RWPE1 (cell line): ENCODE results near the gene PDE11A.

Source experiments
- CTCF ChIA-PET: fragments of 350-600 bp; sonication (Branson Sonifier 250); formaldehyde crosslinking; extraction: SDS; loops from one replicate; lab custom pipeline; 2021; lab: Yijun Ruan, JAX
- POLR2A ChIA-PET: fragments of 400-600 bp; formaldehyde crosslinking; extraction: SDS; loops from one replicate; lab custom pipeline; 2020; ENCODE audit warnings: antibody characterized with exemption; ENCODE audit not compliant: low non-redundant PET; lab: Yijun Ruan, JAX
- DNase-seq: peaks from one replicate; pipeline ENCODE4 v3.0.0; 2012; ENCODE audit warnings: low spot score
- H3K27ac ChIP-seq: fragments of 450-650 bp; 2 replicates; pipeline ENCODE4 v1.5.1; 2017
- TF ChIP-seq, protein P1 (sequence below): fragments of 450-650 bp; conservative IDR thresholded peaks from 2 replicates; pipeline ENCODE4 v1.5.1; 2017; ENCODE audit warnings: low read depth, mild to moderate bottlenecking

Gene PDE11A

DNA sequence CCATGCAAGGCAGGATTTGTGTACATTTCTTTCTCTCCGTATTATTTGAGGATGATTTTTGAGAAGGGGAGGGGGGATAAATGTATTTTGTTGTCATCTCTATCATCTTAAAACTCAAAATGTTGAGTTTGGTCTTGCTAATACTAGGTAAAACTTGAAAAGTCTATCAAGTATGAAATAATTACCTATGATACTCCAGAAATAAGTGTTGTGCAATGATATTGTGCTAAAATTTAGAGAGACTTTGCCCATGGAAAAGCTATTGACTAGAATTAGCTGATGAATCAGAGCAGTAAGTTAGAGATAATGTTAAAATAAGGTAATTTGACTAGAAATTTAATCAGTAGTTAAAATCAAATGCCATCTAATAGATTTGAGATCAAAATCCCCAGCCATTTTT, 356.1 kb downstream of the PDE11A start:
- CTCF ChIA-PET, result interaction anchor here (0.9 kb wide), 1 partner anchor 11 kb away, joined by 4 read pairs; no protein-coding TSS in a partner anchor
- POLR2A ChIA-PET, result no interaction called here
- TF ChIP-seq, protein P1, sequence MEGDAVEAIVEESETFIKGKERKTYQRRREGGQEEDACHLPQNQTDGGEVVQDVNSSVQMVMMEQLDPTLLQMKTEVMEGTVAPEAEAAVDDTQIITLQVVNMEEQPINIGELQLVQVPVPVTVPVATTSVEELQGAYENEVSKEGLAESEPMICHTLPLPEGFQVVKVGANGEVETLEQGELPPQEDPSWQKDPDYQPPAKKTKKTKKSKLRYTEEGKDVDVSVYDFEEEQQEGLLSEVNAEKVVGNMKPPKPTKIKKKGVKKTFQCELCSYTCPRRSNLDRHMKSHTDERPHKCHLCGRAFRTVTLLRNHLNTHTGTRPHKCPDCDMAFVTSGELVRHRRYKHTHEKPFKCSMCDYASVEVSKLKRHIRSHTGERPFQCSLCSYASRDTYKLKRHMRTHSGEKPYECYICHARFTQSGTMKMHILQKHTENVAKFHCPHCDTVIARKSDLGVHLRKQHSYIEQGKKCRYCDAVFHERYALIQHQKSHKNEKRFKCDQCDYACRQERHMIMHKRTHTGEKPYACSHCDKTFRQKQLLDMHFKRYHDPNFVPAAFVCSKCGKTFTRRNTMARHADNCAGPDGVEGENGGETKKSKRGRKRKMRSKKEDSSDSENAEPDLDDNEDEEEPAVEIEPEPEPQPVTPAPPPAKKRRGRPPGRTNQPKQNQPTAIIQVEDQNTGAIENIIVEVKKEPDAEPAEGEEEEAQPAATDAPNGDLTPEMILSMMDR, result no peak
- DNase-seq, result no peak
- H3K27ac ChIP-seq, result no peak overlapping the region

DNA sequence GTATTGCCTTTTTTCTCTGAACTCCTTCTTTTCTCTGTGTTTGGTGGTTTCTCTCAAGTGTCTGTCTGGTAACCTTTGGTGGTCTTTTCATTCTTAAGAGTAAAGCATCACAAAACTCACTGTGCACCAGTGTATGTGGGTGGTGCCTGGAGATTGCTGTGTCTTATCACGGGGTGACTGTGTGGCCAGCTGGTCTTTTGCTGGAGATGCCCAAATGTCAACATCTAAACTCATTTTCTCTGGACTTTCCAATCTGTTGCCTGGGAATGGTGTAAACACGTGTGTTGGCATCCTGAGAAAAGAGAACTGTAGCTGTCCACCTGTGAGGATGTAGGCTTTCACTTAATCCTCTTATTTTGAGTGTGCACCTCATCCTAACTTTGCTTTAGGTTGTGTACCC, 356.8 kb downstream of the PDE11A start:
- ChIA-PET CTCF (no interaction called here), POLR2A (no interaction called here)
- no peak overlapping the region for H3K27ac ChIP-seq
- TF ChIP-seq, protein P1, result no peak
- DNase-seq, result no peak

DNA sequence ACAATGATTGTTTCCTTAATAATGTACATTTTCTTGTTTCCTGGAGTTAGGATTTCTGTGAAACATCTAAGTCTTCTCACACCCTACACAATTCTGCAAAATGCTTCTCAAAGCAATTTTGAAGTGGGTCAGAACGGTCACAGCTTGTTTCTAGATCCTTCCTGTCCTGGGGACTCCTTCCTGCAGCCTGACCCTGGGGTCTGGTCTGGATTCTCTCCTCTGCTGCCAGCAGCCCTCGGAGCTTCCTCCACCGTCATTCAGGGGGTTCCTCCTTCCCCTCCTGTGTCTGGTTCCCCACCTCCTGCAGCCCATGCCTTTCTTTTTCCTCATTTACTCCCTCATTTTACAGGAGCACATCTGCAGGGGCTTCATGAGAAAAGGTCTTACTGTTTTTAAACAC, 357.9 kb downstream of the PDE11A start:
- DNase-seq, result no peak
- TF ChIP-seq, protein P1, result no peak
- ChIA-PET POLR2A (no interaction called here), CTCF (no interaction called here)
- H3K27ac ChIP-seq, result no peak overlapping the region

DNA sequence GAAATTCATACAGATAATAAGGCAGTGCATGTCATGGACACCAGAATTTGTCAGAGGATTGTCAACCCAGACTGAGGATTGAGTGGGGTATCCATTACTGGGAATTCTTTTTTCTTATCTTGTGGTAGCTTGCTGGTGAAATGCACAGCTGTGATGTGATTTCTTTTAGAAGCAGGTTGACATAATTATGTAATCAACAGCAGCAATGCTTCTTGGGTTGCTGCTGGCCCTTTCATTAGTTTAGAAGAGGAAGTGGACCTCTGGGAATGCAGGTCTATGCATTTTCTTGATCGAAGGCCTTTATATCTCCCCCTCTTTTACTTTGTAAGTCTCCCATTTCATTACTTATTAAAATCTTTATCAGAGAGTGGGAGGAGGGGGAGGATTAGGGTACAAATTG, 360.1 kb downstream of the PDE11A start:
- no peak overlapping the region for H3K27ac ChIP-seq
- no peak for DNase-seq
- TF ChIP-seq, protein P1, result no peak
- ChIA-PET CTCF (no interaction called here), POLR2A (no interaction called here)

DNA sequence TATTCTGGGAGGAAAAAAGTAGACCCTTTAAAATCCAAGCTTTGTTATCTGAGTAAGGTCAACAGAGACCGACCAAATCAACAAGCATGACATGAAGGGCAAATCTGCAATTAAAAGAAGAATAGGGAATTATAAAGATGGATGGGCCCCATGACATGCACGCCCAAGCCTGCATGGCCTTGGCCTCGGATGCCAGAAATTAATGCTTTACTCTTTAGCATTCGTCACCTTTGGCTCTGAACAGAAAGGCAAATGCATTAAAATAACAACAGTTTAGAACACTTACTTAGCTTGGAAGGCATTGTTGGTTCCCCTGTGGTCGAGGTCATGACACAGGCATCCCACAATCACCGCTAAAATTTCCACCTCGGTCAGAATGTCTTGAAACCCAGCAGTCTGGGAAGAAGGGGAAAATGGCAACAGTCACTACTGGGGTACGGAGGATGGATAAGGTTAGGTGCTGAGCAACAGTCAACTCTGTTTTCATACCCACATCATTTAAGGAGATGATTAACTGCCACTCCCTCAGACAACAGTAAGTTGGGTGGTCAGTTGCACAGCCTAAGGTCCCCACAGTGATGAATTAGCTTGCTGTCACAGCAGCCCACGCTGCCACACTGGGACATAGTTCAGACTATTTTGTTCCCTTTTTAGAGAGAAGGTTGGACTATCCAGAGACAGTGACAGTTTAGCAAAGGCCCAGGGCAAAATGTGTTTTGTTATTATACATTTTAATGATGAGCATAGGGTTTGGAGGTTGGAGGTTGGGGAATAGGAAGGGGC, 360.9 kb downstream of the PDE11A start:
- ChIA-PET CTCF (interaction anchor here (1.0 to 1.2 kb wide), 2 partner anchors 10 to 13 kb away, joined by 3 read pairs; no protein-coding TSS in a partner anchor), POLR2A (no interaction called here)
- DNase-seq, result no peak
- TF ChIP-seq, protein P1, result no peak
- H3K27ac ChIP-seq, result no peak overlapping the region

DNA sequence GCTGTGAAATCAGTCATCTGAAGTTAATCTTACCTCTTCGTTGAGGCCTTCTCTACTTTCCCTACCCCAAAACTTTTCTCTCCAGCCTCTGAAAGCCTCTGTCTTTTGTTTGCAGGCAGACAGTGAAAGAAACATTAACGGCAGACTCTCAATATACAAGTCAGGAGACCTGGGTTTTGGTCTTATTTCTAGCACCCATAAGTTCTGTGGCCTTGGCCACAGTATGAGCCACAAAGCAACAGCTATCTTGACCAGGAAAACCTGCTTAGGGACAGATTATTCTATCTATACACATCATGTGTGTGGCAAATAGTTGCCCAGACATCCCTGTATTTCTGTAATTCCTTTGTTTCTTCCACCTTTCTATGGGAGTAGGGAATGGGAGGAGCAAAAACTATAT, 361.7 kb downstream of the PDE11A start:
- CTCF ChIA-PET, result interaction anchor here (0.6 to 1.2 kb wide), 3 partner anchors 10 to 18 kb away, joined by 3 to 4 read pairs (median 3); no protein-coding TSS in a partner anchor
- POLR2A ChIA-PET, result no interaction called here
- TF ChIP-seq, protein P1, result no peak
- DNase-seq, result no peak
- H3K27ac ChIP-seq, result no peak overlapping the region
